GM13976 (cell line): ENCODE data around the gene AOX1.

Source experiments
- DNase-seq: peaks from one replicate; pipeline ENCODE4 v3.0.0; 2012; ENCODE audit warnings: low spot score
- in situ Hi-C: fragments of 300-500 bp; cut with MboI; formaldehyde crosslinking; loops from one replicate; pipeline ENCODE4 v1.12.0; 2022; ENCODE audit warnings: low sequenced_read_pairs, mixed read lengths, inconsistent platforms; ENCODE audit not compliant: unreplicated experiment
- TF ChIP-seq, protein P1 (sequence below): IDR thresholded peaks from 2 replicates; pipeline ENCODE4 v1.5.1; 2012; ENCODE audit warnings: borderline replicate concordance, mild to moderate bottlenecking; ENCODE audit not compliant: insufficient read depth; ENCODE audit errors: extremely low read depth, missing control alignments, control extremely low read depth

The AOX1 gene

DNA sequence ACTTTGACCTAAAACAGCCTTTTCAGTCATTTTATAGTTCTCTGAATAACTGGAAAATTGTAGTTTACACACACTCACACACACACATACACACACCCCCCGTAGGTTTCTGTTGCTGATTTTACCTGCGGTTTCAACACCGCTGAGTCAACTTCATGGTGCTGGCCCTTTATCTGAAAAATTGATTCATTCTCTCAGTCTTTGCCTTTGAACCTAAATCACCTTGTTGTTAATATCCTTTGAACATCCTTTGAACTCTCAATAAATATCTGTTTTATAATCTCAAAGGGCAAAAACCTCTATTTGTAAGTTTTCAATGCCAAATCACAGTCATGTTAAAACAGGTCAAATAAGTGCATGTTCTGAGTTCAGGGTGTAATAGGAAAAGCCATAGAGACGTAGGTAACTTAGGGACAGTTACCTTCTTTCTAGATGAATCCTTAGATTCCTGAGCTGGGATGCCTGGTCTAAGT lies 116.9 kb downstream of the AOX1 start:
- TF ChIP-seq, protein P1, sequence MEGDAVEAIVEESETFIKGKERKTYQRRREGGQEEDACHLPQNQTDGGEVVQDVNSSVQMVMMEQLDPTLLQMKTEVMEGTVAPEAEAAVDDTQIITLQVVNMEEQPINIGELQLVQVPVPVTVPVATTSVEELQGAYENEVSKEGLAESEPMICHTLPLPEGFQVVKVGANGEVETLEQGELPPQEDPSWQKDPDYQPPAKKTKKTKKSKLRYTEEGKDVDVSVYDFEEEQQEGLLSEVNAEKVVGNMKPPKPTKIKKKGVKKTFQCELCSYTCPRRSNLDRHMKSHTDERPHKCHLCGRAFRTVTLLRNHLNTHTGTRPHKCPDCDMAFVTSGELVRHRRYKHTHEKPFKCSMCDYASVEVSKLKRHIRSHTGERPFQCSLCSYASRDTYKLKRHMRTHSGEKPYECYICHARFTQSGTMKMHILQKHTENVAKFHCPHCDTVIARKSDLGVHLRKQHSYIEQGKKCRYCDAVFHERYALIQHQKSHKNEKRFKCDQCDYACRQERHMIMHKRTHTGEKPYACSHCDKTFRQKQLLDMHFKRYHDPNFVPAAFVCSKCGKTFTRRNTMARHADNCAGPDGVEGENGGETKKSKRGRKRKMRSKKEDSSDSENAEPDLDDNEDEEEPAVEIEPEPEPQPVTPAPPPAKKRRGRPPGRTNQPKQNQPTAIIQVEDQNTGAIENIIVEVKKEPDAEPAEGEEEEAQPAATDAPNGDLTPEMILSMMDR = no peak
- in situ Hi-C loops = loop anchor here (10.0 to 25.0 kb wide), 3 partner anchors 360 to 718 kb away; partner anchors contain the start of genes CASP10, HYCC2 and NDUFB3
- DNase-seq = no peak

- in situ Hi-C loops = loop anchor here (10.0 to 25.0 kb wide), 3 partner anchors 359 to 719 kb away; partner anchors contain the start of genes CASP10, HYCC2 and NDUFB3
- TF ChIP-seq, protein P1 = peak; percentile 36
- DNase-seq = peak; percentile 18
These were observed 117.5 kb downstream of the AOX1 start for GRCh38 chr2:200703127-200703925.

GRCh38 chr2:200703926-200704637 lies 118.3 kb downstream of the AOX1 start:
- DNase-seq = no peak
- in situ Hi-C loops = loop anchor here (10.0 to 25.0 kb wide), 3 partner anchors 358 to 719 kb away; partner anchors contain the start of genes CASP10, HYCC2 and NDUFB3
- TF ChIP-seq, protein P1 = no peak

GRCh38 chr2:200705305-200706041 lies 119.7 kb downstream of the AOX1 start:
- TF ChIP-seq, protein P1 = no peak
- no peak for DNase-seq
- in situ Hi-C loops = loop anchor here (10.0 to 25.0 kb wide), 3 partner anchors 357 to 721 kb away; partner anchors contain the start of genes CASP10, HYCC2 and NDUFB3

GRCh38 chr2:200708943-200709342 lies 123.1 kb downstream of the AOX1 start:
- no peak for DNase-seq
- TF ChIP-seq, protein P1 = no peak
- in situ Hi-C loops = loop anchor here (10.0 to 25.0 kb wide), 3 partner anchors 353 to 724 kb away; partner anchors contain the start of genes CASP10, HYCC2 and NDUFB3

DNA sequence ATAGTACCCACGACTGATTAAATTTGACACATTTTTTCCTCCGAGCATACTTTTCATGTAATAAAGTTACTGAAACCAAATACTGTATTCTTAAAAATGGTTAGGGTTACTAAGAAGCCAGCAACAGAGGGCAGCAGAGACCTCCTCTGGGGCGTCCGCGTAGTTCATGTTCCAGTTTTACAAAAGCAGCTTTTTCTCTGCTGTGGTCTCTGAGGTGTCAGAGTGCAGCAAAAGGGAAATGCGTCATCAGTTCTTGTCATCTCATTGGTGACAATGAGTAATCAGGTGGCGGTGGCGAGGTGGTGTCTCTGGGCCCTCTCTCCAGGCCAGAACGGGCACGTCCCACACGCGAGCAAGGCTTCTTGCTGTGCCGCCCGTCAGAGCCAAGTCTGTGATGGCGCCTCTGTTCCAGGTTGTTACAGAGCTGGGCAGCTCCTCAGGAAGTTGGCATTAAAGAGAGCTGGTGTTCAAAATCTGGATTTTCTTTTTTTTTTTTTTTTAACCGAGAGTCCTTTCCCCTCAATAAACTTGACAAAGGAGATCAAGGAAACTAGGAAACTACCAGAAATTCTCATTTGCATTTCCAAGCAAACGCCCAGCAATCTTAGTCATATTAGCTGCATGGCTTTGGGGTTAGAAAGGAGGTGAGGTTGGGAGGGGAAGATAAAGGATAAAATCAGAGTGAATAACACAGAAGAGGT lies 127.3 kb downstream of the AOX1 start:
- TF ChIP-seq, protein P1 = peak; percentile 31
- peak; percentile 84 for DNase-seq
- in situ Hi-C loops = loop anchor here (25.0 kb wide), 2 partner anchors 349 to 474 kb away; partner anchors contain the start of genes CASP10, HYCC2 and NDUFB3
